ENCODE data around the gene SLC2A10. TPM values are rescaled to one million over a fixed set of nuclear protein-coding genes. Genes with fewer than 3 reads are reported as not detected.

SLC2A10 gene
- total and polyA plus RNA-seq, 2 donors (not counting 1 experiment from before 2014, with no cell fraction given): 35.3 to 47.2 TPM

DNA sequence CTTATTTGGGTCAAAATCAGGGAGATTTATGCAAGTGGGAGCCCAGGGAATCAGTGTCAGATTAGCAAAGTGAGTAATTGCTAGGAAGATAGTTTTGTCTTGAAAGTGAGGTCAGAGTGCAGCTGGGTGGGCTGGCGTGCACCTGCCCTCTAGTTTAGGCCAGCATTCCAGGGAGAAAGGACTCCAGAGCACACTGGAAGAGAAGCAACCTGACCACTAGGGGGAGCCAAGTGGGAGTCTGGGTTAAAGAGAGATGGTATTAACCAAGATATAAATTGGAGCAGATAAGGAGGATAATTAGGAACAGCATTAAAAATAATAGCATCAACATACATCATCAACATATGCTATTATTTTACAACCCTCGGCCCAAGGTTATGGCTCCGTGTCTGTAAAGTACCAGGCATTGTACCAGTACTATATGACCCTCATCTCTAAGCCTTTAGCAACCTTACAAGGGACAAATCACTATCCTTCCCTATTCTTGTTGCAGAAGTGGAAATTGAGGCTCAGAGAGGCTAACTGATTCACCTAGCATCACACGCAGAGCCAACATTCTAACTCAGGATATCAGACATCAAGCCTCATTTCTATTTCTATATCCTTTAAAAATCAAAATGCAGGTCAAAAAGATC lies 57.8 kb downstream of the SLC2A10 start:
- H3K9me3 ChIP-seq (ENCODE audit: control insufficient read depth, insufficient read depth, low read depth, low read length): no peaks in the 10 kb centered on the region
- no peak overlapping the region for H3K4me3 ChIP-seq (replicated peaks in 1 of 4; ENCODE audit: control extremely low read depth in 1 of 4, insufficient read depth in 1 of 4, low read depth in 3 of 4, low read length in 4 of 4)

DNA sequence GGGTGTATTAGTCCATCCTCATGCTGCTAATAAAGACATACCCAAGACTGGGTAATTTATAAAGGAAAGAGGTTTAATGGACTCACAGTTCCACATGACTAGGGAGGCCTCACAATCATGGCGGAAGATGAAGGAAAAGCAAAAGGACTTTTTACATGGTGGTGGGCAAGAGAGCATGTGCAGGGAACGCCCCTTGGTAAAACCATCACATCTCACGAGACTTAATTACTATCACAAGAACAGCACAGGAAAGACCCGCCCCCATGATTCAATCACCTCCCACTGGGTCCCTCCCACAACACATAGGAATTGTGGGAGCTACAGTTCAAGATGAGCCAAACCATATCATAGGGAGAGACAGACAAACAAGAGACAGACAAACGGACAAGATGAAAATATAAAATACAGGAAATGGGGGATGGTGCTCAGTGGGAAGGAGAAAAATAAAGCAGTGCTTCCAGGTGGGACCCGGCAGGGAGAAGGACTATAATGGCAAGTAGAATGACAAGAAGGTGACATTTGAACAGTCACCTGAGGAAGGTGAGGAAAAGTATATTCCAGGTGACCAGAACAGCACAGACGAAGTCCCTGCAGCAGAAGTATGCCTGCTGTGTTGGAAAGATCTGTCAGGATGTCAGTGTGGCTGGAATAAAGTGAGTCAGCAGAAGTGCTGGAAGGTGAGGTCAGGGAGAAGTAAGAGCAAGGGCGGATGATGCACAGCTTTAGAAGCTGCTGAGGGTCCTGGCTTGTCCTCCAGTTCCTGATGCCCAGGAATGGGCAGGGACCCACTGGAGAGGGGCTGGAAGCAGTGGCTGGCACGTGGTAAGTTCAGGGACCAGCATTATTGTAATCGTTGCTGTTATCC lies 61.1 kb downstream of the SLC2A10 start:
- TF ChIP-seq, protein P1, sequence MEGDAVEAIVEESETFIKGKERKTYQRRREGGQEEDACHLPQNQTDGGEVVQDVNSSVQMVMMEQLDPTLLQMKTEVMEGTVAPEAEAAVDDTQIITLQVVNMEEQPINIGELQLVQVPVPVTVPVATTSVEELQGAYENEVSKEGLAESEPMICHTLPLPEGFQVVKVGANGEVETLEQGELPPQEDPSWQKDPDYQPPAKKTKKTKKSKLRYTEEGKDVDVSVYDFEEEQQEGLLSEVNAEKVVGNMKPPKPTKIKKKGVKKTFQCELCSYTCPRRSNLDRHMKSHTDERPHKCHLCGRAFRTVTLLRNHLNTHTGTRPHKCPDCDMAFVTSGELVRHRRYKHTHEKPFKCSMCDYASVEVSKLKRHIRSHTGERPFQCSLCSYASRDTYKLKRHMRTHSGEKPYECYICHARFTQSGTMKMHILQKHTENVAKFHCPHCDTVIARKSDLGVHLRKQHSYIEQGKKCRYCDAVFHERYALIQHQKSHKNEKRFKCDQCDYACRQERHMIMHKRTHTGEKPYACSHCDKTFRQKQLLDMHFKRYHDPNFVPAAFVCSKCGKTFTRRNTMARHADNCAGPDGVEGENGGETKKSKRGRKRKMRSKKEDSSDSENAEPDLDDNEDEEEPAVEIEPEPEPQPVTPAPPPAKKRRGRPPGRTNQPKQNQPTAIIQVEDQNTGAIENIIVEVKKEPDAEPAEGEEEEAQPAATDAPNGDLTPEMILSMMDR (conservative IDR thresholded peaks at IDR 0.05 in 1 of 2, IDR thresholded peaks at IDR 0.05 in 1 of 2; ENCODE audit: low read depth in 1 of 2, low read length in 2 of 2): no peak
- no peak for TF ChIP-seq EZH2 (IDR thresholded peaks at IDR 0.05; ENCODE audit: low read length, missing control alignments)
- no peak overlapping the region for H2AFZ ChIP-seq (ENCODE audit: low read length)
- no peaks in the 10 kb centered on the region for H3K4me1 ChIP-seq (ENCODE audit: control insufficient read depth, extremely low read depth, insufficient read depth, low read length)
- H3K79me2 ChIP-seq (ENCODE audit: control insufficient read depth, insufficient read depth, low read length): no peaks in the 10 kb centered on the region
- no peaks in the 10 kb centered on the region for H4K20me1 ChIP-seq (ENCODE audit: control insufficient read depth, extremely low read depth, insufficient read depth, low read length)
- H3K36me3 ChIP-seq (ENCODE audit: control insufficient read depth, insufficient read depth, low read length): no peaks in the 10 kb centered on the region
- peak in 1 of 2 donors; percentile 72 for DNase-seq (ENCODE audit: low read depth in 2 of 2)
- H3K4me2 ChIP-seq (ENCODE audit: extremely low read depth, insufficient read depth, low read length): no peak overlapping the region
- H3K27ac ChIP-seq (ENCODE audit: insufficient read depth, low read length): no peak overlapping the region
- H3K9ac ChIP-seq (ENCODE audit: insufficient read depth, low read length): no peak overlapping the region
- H3K9me3 ChIP-seq (ENCODE audit: control insufficient read depth, insufficient read depth, low read depth, low read length): no peaks in the 10 kb centered on the region
- no peaks in the 10 kb centered on the region for H3K27me3 ChIP-seq (ENCODE audit: control insufficient read depth, insufficient read depth, low read length)
- H3K4me3 ChIP-seq (replicated peaks in 1 of 4; ENCODE audit: control extremely low read depth in 1 of 4, insufficient read depth in 1 of 4, low read depth in 3 of 4, low read length in 4 of 4): no peak overlapping the region

More for the DNA sequence above, 57.8 kb downstream of the SLC2A10 start:
- Histone ChIP-seq H2AFZ (ENCODE audit: low read length) (no peak overlapping the region), H3K27ac (ENCODE audit: insufficient read depth, low read length) (no peak overlapping the region), H3K9ac (ENCODE audit: insufficient read depth, low read length) (no peak overlapping the region), H3K4me2 (ENCODE audit: extremely low read depth, insufficient read depth, low read length) (no peak overlapping the region), H3K27me3 (ENCODE audit: control insufficient read depth, insufficient read depth, low read length) (no peaks in the 10 kb centered on the region), H3K36me3 (ENCODE audit: control insufficient read depth, insufficient read depth, low read length) (no peaks in the 10 kb centered on the region), H3K79me2 (ENCODE audit: control insufficient read depth, insufficient read depth, low read length) (no peaks in the 10 kb centered on the region), H3K4me1 (ENCODE audit: control insufficient read depth, extremely low read depth, insufficient read depth, low read length) (no peaks in the 10 kb centered on the region), H4K20me1 (ENCODE audit: control insufficient read depth, extremely low read depth, insufficient read depth, low read length) (no peaks in the 10 kb centered on the region)
- DNase-seq (ENCODE audit: low read depth in 2 of 2): peak; percentile 13 to 40
- TF ChIP-seq EZH2 (IDR thresholded peaks at IDR 0.05; ENCODE audit: low read length, missing control alignments): no peak
- TF ChIP-seq, protein P1 (conservative IDR thresholded peaks at IDR 0.05 in 1 of 2, IDR thresholded peaks at IDR 0.05 in 1 of 2; ENCODE audit: low read depth in 1 of 2, low read length in 2 of 2): peak; percentile 46 to 64

DNA sequence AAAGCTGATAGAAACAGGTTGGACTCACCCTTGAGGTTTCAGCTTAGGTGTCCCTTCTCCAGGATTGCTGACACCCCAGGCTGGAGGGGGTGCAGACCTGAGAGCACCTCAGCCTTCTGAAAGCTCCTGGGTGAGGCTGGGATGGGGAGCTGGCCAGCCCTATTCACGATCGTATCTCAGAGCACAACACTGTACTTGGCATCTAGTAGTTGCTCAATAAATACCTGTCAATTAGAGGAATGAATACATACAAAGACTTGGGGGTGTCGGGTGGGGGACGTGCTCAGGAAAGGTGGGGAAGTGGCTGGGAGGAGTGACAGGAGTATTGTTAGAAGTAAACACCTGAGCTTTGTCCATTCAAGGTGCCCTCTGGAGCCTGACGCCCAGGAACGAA lies 61.7 kb downstream of the SLC2A10 start:
- Histone ChIP-seq H3K27ac (ENCODE audit: insufficient read depth, low read length) (no peak overlapping the region), H3K36me3 (ENCODE audit: control insufficient read depth, insufficient read depth, low read length) (no peaks in the 10 kb centered on the region), H2AFZ (ENCODE audit: low read length) (no peak overlapping the region), H3K4me3 (replicated peaks in 1 of 4; ENCODE audit: control extremely low read depth in 1 of 4, insufficient read depth in 1 of 4, low read depth in 3 of 4, low read length in 4 of 4) (no peak overlapping the region), H3K27me3 (ENCODE audit: control insufficient read depth, insufficient read depth, low read length) (no peaks in the 10 kb centered on the region), H3K9me3 (ENCODE audit: control insufficient read depth, insufficient read depth, low read depth, low read length) (no peaks in the 10 kb centered on the region), H3K79me2 (ENCODE audit: control insufficient read depth, insufficient read depth, low read length) (no peaks in the 10 kb centered on the region), H3K9ac (ENCODE audit: insufficient read depth, low read length) (no peak overlapping the region), H3K4me1 (ENCODE audit: control insufficient read depth, extremely low read depth, insufficient read depth, low read length) (no peaks in the 10 kb centered on the region), H4K20me1 (ENCODE audit: control insufficient read depth, extremely low read depth, insufficient read depth, low read length) (no peaks in the 10 kb centered on the region), H3K4me2 (ENCODE audit: extremely low read depth, insufficient read depth, low read length) (no peak overlapping the region)
- TF ChIP-seq EZH2 (IDR thresholded peaks at IDR 0.05; ENCODE audit: low read length, missing control alignments): no peak
- TF ChIP-seq, protein P1 (conservative IDR thresholded peaks at IDR 0.05 in 1 of 2, IDR thresholded peaks at IDR 0.05 in 1 of 2; ENCODE audit: low read depth in 1 of 2, low read length in 2 of 2): no peak
- DNase-seq (ENCODE audit: low read depth in 2 of 2): no peak
